Measurements from ENCODE around the gene COG5.

DNA sequence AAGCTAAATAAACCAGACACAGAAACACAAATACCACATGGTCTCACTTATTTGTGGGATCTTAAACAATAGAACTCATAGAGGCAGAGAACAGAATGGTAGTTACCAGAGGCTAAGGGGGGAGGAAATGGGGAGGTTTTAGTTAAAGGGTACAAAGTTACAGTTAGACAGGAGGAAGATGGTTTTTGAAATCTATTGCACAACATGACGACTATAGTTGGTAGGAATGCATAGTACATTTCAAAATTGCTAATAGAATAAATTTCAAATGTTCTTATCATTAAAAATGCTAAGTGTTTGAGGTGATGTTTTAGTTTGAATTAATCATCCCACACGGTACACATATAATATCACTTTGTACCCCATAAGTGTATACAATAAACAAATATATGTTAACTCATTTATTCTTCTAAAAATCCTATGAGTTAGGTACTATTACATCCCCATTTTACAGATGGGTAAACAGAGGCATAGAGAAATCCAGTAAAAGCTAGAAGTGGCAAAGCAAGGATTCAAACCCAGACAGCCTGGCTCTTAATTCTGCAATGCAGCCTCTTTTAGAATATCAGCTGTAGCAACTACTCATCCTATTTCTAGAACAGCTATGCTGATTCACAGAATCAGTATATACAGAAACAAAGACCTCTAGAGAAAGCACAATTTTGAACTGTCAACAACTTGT lies 344.0 kb downstream of the COG5 start:
- no peak for TF ChIP-seq POLR2A (IDR thresholded peaks at IDR 0.05)
- TF ChIP-seq, protein P1, sequence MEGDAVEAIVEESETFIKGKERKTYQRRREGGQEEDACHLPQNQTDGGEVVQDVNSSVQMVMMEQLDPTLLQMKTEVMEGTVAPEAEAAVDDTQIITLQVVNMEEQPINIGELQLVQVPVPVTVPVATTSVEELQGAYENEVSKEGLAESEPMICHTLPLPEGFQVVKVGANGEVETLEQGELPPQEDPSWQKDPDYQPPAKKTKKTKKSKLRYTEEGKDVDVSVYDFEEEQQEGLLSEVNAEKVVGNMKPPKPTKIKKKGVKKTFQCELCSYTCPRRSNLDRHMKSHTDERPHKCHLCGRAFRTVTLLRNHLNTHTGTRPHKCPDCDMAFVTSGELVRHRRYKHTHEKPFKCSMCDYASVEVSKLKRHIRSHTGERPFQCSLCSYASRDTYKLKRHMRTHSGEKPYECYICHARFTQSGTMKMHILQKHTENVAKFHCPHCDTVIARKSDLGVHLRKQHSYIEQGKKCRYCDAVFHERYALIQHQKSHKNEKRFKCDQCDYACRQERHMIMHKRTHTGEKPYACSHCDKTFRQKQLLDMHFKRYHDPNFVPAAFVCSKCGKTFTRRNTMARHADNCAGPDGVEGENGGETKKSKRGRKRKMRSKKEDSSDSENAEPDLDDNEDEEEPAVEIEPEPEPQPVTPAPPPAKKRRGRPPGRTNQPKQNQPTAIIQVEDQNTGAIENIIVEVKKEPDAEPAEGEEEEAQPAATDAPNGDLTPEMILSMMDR (IDR thresholded peaks at IDR 0.05): no peak

All from right lobe of liver (tissue), 4 donors.